HG03558 (cell line): ENCODE measurements around the gene C19orf85.
"Not testable (repeated sequence)": the region's sequence is repeated elsewhere in the genome, so short reads cannot be mapped to it uniquely, and the experiment has no call there.

Experiments used
- ATAC-seq: cut with Tn5 transposase; IDR thresholded peaks from one replicate; pipeline ENCODE4 v1.9.1; 2021; ENCODE audit warnings: moderate number of reproducible peaks; ENCODE audit not compliant: unreplicated experiment; ENCODE audit errors: extremely low read depth

Gene C19orf85

DNA sequence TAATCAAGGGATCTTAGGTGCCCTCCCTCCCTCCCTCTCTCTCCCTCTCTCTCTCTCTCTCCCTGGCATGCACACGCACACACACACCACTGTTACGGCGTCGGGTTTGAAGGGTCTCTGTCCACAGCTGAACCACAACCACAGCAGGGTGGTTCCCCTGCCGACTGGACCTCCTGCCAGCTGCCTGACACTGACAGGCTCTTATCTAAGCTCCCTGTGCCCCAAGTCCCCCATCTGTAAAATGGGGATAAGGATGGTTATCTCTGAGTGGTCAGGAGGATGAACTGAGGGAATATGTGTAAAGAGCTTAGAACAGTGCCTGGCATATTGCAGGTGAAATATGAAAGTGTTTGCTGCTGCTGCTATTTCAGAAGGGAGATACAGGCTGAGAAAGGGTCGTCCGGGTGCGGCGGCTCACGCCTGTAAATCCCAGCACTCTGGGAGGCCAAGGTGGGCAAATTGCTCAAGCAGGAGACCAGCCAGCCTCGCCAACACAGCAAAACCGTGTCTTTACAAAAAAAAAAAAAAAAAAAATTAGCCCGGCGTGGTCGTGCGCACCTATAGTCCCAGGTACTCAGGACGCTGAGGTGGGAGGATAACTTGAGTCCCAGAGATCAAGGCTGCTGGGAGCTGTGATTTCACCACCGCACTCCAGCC is 20.6 kb downstream of the C19orf85 start:
- no peak for ATAC-seq

DNA sequence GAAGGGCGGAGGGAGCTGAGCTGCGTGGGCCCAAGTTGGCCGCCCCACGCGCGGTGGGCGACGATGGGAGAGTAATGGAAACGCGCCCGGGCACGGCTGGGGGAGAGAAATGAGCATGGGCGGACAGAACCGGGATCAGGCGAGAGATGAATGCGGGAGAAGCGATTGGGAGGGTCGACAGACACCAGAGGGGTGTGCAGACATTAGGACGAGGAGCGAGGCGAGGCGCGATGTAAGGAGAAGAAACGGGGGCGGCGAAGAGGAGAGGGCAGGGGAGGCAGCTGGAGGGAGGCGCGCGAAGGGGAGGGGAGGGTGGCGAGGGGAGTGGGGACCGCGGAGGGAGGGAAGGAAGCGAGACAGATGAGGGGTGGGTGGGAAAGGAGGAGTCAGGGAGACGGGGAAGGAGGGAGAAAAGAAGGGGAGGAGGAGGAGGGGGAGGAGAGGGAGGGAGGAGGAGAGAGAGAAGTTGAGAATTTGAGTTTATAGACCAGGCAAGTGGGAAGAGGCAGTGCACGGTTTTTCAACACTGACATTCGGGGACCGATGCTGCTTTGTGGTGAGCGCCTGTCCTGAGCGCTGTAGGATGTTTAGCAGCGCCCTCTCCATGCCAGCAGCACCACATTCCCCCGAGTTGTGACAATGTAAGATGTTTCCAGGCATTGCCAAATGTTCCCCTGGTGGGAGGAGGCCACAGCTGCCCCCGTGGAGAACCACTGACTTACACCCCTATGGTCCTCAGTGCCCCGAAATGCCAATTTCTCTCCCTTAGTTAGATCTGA is 21.3 kb downstream of the C19orf85 start, which contains the start of gene SHISA7:
Gene SHISA7, minus strand, starts transcription at position 256 of the 779 bp plus-strand sequence. CDS start 437 bp downstream, outside the sequence.
- ATAC-seq, result no peak

DNA sequence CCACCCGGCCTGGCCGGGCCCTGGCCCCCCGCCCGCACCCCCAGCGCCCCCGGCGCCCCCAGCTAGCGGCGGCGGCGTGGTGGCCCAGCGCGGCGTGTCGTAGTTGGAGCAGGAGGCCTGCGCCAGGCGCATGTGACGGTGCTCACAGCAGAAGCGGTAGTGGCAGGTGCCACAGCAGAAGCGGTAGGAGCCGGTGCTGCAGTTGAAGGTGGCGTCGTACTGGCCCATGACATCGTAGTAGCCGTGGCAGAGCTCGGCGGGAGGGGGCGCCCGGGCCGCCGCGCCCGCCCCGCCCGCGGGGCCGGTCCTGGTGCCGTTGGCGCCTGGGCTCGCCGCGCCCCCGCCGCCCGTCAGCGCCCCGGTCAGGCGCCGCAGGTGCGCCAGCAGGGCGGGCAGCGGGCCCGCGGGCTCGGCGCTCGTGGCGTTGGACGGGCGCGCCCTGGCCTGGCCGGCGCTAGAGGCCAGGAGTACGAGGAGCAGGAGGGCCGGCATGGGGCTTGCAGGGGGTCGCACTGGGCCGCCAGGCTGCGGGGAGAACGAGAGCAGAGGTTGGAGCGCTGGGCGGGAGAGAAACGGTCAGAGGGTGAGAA is 22.1 kb downstream of the C19orf85 start:
- ATAC-seq, result no peak

DNA sequence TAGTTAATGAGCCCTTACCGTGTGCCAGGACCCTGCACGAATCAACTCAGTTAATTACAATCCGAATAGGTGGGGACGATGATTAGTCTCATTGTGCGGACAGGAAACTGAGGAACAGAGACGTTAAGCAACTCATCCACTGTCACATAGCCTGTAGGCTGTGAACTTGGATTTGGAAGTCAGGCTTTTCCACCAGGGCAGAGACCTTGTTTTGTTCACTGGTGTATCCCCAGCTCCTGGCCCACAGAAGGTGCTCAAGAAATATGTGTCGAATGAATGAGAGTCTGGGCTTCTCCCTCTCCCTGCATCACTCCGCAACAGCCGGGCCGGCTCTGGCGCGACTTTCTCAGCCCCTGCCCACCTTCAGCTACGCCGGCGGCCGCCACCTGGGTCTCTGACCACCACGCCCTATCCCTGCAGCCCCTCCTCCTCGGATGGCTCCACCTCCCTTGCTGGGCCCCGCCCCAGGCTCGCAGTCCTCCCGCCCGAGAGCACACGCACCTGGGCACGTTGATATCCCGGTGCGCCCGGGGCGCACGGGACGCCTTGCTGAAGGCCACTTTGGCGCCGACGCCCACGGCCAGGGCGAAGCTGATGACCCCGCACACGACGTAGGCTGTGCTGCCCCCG is 22.7 kb downstream of the C19orf85 start:
- ATAC-seq, result no peak

DNA sequence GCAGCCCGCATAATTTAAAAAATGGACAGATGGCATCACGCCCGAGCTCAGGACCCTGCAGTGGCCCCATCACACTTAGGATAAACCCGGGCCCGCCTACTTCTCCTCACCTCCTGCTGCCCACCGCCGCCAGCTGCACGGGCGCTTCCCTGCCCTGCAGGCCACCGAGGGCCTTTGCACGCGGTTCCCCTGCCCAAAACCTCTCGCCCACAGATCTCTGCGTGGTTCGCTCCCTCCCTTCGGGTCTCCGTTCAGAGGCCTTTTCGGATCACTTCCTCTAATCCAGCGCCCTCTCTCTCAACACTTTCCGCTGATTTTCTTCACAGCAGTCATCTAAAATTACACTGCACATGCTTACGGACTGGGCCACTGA is 23.2 kb downstream of the C19orf85 start:
- ATAC-seq, result no peak

DNA sequence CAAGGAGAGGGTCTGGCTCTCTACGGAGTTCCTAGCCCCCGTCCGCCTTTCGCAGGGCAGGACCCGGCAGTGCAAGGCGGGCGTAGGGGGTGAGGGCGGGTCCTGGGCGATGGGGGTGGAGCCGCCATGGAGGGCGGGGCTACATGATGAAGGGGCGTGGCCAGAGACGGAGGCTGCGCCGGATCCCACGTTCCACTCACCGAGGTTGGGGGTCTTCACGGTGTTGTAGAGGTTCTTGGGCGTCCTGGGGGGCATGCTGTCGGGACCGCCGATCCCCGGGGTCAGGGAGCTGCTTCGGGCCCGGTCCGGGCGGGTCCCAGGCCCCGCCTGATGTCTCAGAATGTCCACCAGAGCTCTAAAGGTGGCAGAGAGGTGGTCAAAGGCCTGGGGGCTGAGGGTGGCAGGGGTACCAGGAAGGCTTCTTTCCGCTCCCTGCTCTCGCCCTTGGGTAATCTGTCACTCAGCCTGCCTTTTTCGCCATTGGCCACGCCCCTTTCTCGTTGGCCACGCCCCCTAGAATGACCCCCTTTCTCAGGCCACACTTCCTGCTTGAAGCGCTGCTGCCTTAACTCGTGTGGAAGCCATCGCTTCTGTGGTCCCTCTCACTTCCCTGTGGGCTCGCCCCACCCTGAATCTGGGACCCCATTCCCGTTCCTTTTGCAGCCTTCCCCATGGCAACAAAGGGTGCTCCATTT is 24.0 kb downstream of the C19orf85 start:
- ATAC-seq, result no peak

DNA sequence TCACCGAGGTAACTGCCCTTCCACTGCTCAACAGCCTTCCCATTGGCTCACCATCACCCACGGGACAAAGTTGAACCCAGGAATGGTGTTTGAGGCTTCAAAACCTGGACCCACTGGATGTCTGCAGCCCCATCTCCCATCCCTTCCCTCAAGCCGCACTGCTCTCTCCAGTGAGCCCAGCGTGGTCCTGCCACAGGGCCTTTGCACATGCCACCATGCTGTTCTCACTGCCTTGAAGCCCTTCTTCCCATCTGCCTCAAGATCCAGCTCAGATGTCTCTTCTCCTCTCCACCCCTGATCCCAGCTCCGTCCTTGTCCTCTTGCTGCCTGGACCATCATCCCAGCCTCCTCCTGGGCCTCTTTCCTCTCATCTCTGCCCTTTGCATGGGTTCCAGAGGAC is 25.5 kb downstream of the C19orf85 start:
- ATAC-seq, result no peak

DNA sequence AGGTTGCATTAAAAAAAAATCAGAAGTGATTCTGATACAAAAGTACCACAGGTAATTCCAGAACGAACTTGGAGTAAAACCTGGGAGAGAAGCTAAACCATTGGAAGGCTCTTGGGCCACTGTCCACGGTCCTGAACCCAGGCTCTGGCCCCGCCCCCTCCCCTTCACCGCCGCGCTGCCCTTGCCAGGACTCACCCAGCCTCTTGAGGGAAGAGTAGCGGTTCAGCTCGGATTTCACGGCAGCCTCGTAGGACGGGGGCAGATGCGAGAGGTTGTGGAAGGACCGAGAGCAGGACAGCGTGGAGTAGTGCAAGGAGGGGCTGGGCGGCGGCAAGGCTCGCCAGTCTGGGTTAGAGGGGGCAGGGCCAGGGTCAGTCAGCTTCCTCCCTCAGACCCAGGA is 27.1 kb downstream of the C19orf85 start:
- ATAC-seq, result no peak

DNA sequence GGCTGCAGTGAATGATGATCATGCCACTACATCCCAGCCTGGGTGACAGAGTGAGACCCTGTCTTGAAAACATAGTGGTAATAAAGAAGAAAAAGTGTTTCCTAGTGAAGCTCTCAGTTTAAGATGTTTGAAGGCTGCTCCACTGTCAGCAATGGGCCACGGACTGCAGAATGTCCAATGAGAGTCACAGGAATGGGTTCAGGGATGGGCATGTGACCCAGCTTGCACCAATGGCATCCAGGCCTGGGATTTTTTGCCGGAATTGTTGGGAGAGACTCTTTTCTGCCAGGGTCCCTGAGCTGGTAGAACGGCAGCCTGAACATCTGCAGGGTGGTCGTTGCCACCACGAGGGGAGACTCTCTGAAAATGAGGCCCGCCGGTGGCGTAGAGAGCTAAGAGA is 27.7 kb downstream of the C19orf85 start:
- no peak for ATAC-seq

DNA sequence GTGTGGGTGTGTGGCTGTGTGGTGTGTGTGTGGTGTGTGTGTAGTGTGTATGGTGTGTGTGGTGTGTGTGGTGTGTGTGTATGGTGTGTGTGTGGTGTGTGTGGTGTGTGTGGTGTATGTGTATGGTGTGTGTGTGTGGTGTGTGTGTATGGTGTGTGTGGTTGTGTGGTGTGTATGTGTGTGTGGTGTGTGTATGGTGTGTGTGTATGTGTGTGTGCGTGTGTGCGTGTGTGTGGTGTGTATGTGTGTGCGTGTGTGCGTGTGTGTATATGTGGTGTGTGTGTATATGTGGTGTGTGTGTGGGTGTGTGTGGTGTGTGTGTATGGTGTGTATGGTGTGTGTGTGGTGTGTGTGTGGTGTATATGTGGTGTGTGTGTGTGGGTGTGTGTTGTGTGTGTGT is 29.5 kb downstream of the C19orf85 start:
- no peak for ATAC-seq

DNA sequence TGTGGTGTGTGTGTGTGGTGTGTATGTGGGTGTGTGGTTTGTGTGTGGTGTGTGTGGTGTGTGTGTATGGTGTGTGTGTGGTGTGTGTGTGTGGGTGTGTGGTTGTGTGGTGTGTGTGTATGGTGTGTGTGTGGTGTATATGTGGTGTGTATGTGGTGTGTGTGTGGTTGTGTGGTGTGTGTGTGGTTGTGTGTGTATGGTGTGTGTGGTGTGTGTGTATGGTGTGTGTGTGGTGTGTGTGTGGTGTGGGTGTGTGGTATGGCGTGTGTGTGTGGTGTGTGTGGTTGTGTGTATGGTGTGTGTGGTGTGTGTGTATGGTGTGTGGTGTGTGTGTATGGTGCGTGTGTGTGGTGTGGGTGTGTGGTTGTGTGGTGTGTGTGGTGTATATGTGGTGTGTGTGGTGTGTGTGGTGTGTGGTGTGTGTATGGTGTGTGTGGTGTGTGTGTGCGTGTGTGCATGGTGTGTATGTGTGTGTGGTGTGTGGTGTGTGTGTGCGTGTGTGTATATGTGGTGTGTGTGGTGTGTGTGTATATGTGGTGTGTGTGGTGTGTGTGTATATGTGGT is 30.1 kb downstream of the C19orf85 start:
- ATAC-seq, result no peak

DNA sequence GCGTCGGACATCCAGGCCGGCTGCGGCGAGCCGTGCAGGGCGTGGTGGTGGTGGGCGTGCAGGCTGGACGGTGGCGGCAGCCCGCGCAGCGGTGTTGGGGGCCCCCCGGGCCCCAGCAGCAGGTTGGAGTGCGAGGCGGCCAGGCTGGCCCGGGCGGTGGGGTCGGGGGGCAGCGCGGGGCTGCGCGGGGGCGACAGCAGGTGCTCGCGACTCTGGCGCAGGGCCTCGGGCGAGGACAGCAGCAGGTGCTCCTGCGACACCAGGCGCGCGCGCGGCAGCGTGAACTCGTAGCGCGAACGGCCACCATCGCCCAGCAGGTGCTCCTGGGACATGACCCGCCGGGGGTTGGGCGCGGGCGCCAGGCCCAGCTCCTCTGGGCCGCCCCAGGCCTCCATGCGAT is 31.3 kb downstream of the C19orf85 start:
- no peak for ATAC-seq

DNA sequence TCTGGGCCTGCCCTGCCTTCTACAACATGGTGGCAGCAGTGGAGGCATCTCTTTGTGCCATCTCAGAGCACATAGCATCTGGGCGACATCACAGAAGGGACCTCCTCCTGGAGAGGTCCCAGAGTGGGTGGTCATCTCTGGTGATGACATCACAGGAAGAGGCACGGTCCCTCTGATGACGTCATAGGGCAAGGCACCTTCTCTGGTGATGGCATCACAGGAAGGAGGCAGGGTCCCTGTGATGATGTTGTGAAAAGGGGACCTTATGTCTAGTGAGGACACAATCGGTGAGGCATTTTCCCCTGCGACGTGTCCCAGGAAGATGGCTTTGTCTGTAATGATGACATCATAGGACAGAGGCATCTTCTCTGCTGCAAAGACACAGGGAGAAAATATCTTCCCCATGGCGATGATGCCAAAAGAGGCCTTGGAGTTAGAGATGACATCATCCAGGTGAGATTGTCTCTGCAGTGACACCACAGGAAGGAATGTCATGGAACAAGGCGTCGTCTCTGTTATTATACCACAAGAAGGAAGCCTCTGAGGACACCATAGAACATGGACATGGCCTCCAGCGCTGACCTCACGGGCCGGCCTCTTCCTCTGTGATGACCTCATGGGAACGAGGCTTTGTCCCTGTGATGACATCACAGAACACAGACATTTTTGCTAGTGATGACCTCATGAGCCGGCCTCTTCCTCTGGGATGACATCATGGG is 32.2 kb downstream of the C19orf85 start:
- no peak for ATAC-seq

DNA sequence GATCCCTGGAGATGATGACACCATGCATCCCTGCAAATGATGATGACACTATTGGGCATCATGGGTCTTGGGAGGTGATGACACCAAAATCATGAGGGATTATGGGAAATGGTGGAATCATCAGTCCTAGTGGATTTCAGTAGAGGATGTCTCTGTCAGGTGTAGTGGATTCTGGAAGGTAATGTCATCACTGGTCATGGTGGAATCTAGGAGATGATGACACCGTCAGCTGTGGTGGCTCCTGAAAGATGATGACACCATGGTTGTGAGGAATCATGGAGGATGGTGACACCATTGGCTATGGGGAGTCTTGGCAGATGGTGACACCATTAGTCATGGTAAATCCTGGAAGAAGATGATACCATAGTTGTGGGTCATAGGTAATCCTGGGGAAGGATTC is 33.4 kb downstream of the C19orf85 start:
- ATAC-seq, result no peak

DNA sequence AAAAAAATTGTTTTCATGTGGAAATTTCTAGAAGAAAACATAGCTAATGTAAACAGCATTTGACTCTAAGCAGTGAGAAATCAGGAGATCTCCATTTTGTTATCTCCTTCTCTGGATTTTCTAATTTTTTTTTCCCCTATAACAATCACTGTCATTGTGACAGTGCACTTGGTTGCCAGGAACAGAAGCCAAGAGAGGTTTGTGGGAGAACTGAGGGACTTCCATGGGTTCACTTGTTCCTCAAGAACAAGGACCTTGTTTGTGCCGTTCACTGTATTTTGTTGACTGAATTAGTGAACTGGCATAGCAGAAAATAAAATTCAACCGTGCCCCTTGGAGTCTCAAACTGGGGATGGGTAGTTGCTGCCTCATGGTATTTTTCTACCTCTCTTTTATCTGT is 38.5 kb downstream of the C19orf85 start:
- no peak for ATAC-seq

DNA sequence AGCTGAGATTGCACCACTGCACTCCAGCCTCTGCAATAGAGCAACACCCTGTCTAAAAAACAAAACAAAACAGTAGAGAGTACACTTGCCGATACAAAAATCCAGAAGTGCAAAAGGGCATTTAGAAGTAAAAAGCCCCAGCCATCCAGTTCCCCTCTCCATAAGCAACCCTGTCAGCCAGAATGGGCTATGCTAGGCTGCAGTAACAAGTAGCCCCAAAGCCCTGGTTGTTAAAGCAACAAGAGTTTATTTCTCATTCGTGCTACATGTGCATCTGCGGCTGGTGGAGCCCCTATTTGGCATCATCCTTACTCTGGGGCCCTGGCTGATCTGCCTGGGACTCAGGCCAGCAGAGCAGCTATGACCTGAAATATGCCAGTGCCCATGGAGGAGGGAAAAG is 40.0 kb downstream of the C19orf85 start:
- no peak for ATAC-seq

DNA sequence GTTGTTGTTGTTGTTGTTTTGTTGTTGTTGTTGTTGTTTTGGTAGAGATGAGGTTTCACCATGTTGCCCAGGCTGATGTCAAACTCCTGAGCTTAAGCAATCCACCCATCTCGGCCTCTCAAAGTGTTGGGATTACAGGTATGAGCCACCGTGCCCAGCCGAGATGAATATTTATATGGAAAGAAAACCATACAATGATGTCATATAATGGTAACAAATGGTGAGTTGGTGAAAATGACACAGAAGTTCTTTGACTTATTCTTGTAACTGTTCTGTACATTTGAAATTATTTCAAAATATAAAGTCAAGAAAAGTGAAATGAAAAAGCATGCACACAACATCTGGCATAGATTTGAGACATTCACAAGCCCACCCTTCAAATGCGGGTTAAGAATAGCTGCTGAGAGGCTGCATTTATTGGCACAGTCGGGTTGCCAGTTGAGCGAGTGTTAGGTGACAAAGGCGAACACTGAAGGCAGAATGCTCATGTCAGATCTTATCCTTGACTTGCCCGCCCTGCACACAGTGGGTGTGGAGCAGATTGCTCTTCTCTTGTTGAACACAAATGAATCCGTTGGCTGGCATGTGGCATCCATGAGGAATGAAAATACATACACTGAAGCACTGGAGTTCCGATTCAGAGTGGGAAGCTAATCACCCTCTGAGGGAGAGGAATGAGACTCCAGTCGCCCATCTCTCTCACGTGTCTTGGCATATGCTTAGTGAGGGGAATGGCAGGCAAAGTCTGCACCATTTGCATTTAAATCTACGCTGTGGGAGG is 41.1 kb downstream of the C19orf85 start:
- ATAC-seq, result no peak

DNA sequence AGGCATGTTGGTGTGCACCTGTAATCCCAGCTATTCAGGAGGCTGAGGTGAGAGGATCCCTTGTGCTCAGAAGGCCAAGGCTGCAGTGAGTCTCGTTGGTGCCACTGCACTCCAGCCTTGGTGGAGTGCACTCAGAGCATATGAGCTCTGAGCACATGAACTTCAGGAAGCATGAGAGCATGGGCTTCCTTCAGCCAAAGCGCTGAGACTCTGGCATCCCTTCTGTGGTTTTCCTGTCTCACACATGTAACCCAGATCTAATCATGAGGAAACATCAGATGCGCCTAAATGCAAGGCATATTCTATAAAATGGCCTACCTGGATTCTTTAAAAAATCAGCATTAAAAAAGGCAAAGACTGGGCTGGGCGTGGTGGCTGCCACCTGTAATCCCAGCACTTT is 43.3 kb downstream of the C19orf85 start:
- ATAC-seq, result not testable (repeated sequence)
